HUES48 (cell line): ENCODE data around the gene G3BP1.
A peak's percentile ranks its signal among the peaks of the same experiment; 100 is the strongest.

Experiments used
- H3K27ac ChIP-seq: one replicate; pipeline ENCODE4 v1.7.0; 2013; ENCODE audit warnings: low read depth, low read length, inconsistent platforms
- H3K27me3 ChIP-seq: 2 replicates; pipeline ENCODE4 v1.6.1; 2013; ENCODE audit warnings: mild to moderate bottlenecking, low read length; ENCODE audit not compliant: control insufficient read depth, insufficient read depth
- H3K36me3 ChIP-seq: 2 replicates; pipeline ENCODE4 v1.6.1; 2013; ENCODE audit warnings: low read length; ENCODE audit not compliant: control insufficient read depth, insufficient read depth
- H3K4me1 ChIP-seq: 2 replicates; pipeline ENCODE4 v1.6.1; 2013; ENCODE audit warnings: mild to moderate bottlenecking, low read length; ENCODE audit not compliant: control insufficient read depth, insufficient read depth
- H3K4me3 ChIP-seq: 2 replicates; pipeline ENCODE4 v1.5.1; 2013; ENCODE audit warnings: mild to moderate bottlenecking, low read depth, low read length
- H3K9ac ChIP-seq: 2 replicates; pipeline ENCODE4 v1.6.1; 2013; ENCODE audit warnings: mild to moderate bottlenecking, low read depth, low read length, moderate library complexity
- H3K9me3 ChIP-seq: 2 replicates; pipeline ENCODE4 v1.6.1; 2013; ENCODE audit warnings: low read length; ENCODE audit not compliant: control insufficient read depth, insufficient read depth

The G3BP1 gene

DNA sequence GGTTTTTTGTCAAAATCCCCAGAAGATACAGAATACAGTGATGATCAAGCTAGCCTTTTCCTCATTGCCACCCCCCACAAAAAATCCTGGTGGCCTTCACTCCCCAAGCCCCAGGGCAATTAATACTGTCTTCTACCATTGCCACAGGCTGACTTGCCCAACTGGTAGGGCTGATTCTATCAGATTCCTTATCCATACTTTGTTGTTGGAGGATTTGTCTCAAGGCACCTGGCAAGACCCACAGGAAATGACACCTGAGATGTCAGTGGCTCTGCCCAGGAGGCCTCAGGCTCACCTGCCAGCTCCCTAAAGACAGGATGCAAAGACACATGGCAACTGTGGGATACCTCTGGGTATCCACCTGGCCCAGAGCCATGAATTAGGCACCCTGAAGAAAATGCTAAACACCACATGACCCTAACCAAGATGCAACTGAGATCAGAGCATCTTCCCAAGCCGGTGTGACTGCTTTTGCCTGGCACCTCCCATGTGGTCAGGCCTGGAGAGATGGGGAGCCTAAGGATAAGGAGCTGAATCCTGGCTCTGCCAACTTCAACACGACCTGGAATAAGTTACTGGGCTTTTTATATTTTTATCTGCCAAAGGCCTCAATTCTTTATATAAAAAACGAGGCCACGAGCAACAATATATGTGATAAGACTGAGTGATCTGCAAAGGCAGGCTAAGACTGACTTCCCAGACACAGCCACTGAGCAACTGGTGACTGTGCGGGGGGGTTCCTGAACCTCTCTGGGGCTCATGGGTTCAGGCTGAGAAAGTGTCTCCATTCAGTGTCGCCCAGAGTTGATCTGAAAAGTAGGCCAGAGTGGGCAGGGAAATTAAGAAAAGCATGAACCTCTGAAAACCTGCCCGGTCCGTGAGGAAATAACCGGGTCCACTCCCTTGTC is 14.3 kb upstream of the G3BP1 start:
- Histone ChIP-seq H3K27ac (no peak overlapping the region), H3K36me3 (peaks cover 5% of the 10 kb centered on the region), H3K4me3 (peak overlapping the region; percentile 70), H3K27me3 (no peaks in the 10 kb centered on the region), H3K4me1 (peaks cover 28% of the 10 kb centered on the region), H3K9me3 (no peaks in the 10 kb centered on the region), H3K9ac (peak overlapping the region; percentile 22; the same call in 1 of the 2 replicates)

- H3K27ac ChIP-seq, result peak overlapping the region; percentile 57
- H3K36me3 ChIP-seq, result peaks cover under 1% of the 10 kb centered on the region
Observed at GRCh38 chr5:151758141-151758429, 13.7 kb upstream of the G3BP1 start.

DNA sequence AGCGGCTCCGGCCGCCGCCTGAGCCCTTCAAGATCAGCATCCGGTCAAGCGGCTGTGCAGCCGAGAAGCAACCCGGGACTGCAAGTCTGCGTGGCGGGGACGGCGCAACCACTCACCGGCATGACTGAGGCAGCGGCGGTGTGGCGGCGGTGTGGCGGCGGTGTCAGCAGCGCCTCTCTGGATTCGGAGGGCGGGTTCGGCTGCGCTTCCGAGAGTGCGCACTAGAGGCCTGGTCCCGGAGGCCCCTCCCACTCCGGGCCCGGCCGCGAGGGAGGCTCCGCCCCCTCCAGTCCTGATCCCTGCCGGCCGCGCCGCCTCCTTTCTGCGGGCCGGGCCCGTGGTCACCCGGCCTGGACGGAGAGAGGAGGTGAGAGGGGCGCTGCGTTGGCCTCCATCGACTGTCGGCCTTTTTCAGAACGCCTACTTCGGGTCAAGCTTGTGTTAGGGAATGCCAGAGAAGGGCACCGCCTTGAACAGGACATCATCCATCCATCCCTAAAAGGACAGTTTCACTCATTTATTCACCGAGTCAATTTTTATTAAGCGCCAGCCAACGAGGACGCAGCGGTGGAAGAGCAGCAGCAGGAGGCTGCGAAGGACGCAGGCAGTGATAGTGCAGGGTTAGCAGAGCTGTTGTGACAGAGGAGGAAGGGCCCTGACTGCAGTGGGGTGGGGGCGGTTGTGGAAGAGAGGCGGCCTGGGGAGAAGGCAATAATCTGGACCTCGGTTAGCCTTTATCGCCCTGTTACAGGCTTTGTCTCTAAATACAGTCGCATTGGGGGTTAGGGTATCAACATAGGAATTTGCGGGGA is 13.1 kb upstream of the G3BP1 start, which contains the start of gene ATOX1:
Gene ATOX1 (minus strand): TSS at position 202 of the 812 bp plus-strand sequence. CDS start 80 bp downstream, at position 122.
- peak within 1 kb of the TSS; percentile 70 for H3K4me3 ChIP-seq
- H3K9ac ChIP-seq, result peak within 1 kb of the TSS; percentile 49
- H3K36me3 ChIP-seq, result no peaks in the 10 kb centered on the region; the same call in 1 of the 2 replicates
- peaks cover 28% of the 10 kb centered on the region for H3K4me1 ChIP-seq
- no peaks in the 10 kb centered on the region for H3K27me3 ChIP-seq
- H3K27ac ChIP-seq, result peak within 1 kb of the TSS; percentile 63
- no peaks in the 10 kb centered on the region for H3K9me3 ChIP-seq

More at GRCh38 chr5:151758141-151758429, 13.7 kb upstream of the G3BP1 start:
- Histone ChIP-seq H3K27me3 (no peaks in the 10 kb centered on the region), H3K9me3 (no peaks in the 10 kb centered on the region), H3K4me1 (peaks cover 28% of the 10 kb centered on the region), H3K4me3 (peak overlapping the region; percentile 70), H3K9ac (peak overlapping the region; percentile 22)

GRCh38 chr5:151764801-151765200 is 7.0 kb upstream of the G3BP1 start:
- H3K9ac ChIP-seq, result no peak overlapping the region
- H3K9me3 ChIP-seq, result no peaks in the 10 kb centered on the region
- no peak overlapping the region for H3K27ac ChIP-seq
- 0 out of 2 replicates have a peak, but pooled peaks cover 2% of the 10 kb centered on the region for H3K4me1 ChIP-seq
- H3K4me3 ChIP-seq, result no peak overlapping the region
- H3K36me3 ChIP-seq, result no peaks in the 10 kb centered on the region
- H3K27me3 ChIP-seq, result no peaks in the 10 kb centered on the region

- H3K36me3 ChIP-seq, result no peaks in the 10 kb centered on the region
Observed at GRCh38 chr5:151766975-151767374, 4.8 kb upstream of the G3BP1 start.

GRCh38 chr5:151770383-151771258 is 1.1 kb upstream of the G3BP1 start:
- peak overlapping the region; percentile 99 for H3K27ac ChIP-seq
- 0 out of 2 replicates have a peak, but pooled peaks cover 6% of the 10 kb centered on the region for H3K36me3 ChIP-seq

More at GRCh38 chr5:151766975-151767374, 4.8 kb upstream of the G3BP1 start:
- Histone ChIP-seq H3K9me3 (no peaks in the 10 kb centered on the region), H3K9ac (no peak overlapping the region), H3K4me1 (peaks cover 5% of the 10 kb centered on the region; the same call in 1 of the 2 replicates), H3K27ac (no peak overlapping the region), H3K27me3 (no peaks in the 10 kb centered on the region), H3K4me3 (no peak overlapping the region)

DNA sequence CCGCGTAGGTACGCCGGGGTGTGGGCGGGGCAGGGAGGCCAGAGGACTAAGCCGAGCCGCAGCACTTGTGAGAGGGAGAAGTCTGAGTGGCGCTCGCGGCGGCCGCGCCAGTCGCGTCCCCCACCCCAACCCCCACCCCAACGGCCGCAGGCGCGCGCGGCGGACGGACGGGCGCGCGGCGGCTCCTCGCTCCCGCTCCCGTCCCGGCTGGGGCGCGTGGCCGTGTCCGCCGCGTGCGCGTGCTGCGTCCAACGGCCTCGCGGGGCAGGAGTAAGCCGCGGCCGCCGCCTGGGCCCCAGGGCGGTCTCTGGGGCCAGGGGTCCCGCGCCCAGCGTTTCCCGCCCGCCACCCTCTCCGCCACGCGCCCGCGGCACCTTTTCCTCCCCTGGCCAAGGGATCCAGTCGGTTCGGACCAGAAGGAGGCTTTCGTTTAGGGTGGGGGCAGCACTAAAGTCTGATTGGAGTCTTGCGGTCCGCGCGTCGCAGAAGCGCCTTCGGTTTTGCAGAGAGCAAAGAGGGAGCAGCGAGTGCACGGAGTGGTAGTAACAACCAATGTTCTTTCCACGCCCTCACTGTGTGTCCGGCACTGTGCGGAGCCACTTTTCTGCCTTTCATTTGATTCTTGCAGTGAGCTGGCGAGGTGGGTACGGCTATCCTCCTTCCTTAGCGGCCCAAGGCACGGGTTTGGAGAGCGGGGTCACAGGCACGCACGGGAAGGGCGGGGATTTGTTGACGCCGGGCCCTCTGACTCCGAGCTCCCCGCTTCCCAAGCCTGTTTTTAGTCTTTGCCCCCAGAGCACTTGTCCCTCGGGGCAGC is 483 bp downstream of the G3BP1 start:
- no peaks in the 10 kb centered on the region for H3K27me3 ChIP-seq
- H3K4me3 ChIP-seq, result peak overlapping the region; percentile 99
- H3K9ac ChIP-seq, result peak overlapping the region; percentile 93
- H3K36me3 ChIP-seq, result peaks cover 18% of the 10 kb centered on the region
- no peaks in the 10 kb centered on the region for H3K9me3 ChIP-seq
- peak overlapping the region; percentile 96 for H3K27ac ChIP-seq
- peaks cover 34% of the 10 kb centered on the region for H3K4me1 ChIP-seq

More at GRCh38 chr5:151770383-151771258, 1.1 kb upstream of the G3BP1 start:
- Histone ChIP-seq H3K9ac (peak overlapping the region; percentile 91), H3K27me3 (no peaks in the 10 kb centered on the region), H3K4me1 (peaks cover 27% of the 10 kb centered on the region), H3K9me3 (no peaks in the 10 kb centered on the region), H3K4me3 (peak overlapping the region; percentile 66)

DNA sequence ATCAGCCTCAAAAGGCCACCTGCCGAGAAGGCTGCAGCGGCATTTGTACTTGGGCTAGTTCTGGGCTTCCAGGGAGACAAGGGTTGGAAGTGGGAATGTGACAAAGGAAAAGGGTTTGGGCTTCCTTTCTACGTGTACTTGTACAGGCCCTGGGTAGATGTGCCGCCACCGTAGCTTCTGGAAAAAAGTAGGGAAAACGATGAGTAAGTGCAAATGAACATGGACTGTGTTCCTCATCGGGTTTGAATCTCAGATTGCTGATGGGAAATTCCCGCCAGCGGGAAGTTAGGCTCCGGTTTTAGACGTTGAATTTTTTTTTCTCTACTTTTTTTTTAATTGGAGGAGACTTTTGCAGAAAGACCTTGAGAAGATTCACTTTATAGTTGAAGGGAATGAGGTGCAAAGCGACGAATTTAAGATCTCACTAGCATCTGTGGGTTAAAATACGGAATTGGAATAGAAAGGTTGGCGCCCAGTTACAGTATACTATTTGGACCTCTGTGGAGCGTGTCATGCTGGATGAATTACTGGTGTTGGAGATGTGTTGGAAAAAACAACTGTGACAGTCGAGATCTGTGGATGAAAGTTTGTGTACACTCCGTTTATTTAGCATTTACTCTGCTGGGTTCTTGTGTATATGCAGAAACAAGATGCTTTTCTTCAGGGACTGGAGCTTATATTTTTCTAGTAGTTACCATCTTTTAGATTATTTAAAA is 1.2 kb downstream of the G3BP1 start:
- peaks cover 34% of the 10 kb centered on the region for H3K4me1 ChIP-seq
- peaks cover 25% of the 10 kb centered on the region for H3K36me3 ChIP-seq
- H3K27ac ChIP-seq, result peak overlapping the region; percentile 96

GRCh38 chr5:151773951-151774350 is 2.2 kb downstream of the G3BP1 start:
- peaks cover 30% of the 10 kb centered on the region for H3K36me3 ChIP-seq
- H3K9me3 ChIP-seq, result no peaks in the 10 kb centered on the region
- peaks cover 34% of the 10 kb centered on the region for H3K4me1 ChIP-seq
- H3K27ac ChIP-seq, result no peak overlapping the region
- peak overlapping the region; percentile 99 for H3K4me3 ChIP-seq
- no peaks in the 10 kb centered on the region for H3K27me3 ChIP-seq
- H3K9ac ChIP-seq, result peak overlapping the region; percentile 35; the same call in 1 of the 2 replicates

More for the DNA sequence above, 1.2 kb downstream of the G3BP1 start:
- Histone ChIP-seq H3K27me3 (no peaks in the 10 kb centered on the region), H3K9me3 (no peaks in the 10 kb centered on the region), H3K4me3 (peak overlapping the region; percentile 99), H3K9ac (peak overlapping the region; percentile 93)
